ENCODE measurements around the gene SETBP1.

Gene SETBP1

DNA sequence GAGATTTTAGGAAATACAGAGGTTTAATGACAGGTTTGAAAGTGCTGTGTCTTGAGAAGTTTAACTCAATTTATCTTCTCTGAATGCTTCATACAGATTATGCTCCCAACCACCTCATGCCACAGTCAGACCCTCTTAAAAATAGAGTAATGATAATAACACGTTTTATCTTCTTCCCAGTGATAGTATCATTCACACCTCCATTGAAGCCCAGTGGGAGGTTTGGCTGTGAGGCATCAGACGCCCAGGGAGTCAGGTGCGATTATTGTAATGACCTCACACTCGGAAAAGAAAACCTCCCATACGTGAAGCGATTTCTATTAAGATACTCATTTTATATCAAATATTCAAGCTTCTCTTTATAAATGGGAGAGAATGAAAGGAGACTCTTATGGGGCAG is 366.3 kb downstream of the SETBP1 start:
- H3K36me3 ChIP-seq (ENCODE audit: insufficient read depth, low read depth, low read length), result no peaks in the 10 kb centered on the region
- H3K4me3 ChIP-seq (ENCODE audit: low read length), result no peak overlapping the region
- H3K4me1 ChIP-seq (ENCODE audit: insufficient read depth, low read length), result no peaks in the 10 kb centered on the region
- H3K9ac ChIP-seq (ENCODE audit: low read depth, low read length), result no peak overlapping the region
- H3K27me3 ChIP-seq (ENCODE audit: insufficient read depth, low read length), result no peaks in the 10 kb centered on the region
- no peak overlapping the region for H3K27ac ChIP-seq (ENCODE audit: low read length)
- no peaks in the 10 kb centered on the region for H3K9me3 ChIP-seq (ENCODE audit: insufficient read depth, low read depth, low read length)

DNA sequence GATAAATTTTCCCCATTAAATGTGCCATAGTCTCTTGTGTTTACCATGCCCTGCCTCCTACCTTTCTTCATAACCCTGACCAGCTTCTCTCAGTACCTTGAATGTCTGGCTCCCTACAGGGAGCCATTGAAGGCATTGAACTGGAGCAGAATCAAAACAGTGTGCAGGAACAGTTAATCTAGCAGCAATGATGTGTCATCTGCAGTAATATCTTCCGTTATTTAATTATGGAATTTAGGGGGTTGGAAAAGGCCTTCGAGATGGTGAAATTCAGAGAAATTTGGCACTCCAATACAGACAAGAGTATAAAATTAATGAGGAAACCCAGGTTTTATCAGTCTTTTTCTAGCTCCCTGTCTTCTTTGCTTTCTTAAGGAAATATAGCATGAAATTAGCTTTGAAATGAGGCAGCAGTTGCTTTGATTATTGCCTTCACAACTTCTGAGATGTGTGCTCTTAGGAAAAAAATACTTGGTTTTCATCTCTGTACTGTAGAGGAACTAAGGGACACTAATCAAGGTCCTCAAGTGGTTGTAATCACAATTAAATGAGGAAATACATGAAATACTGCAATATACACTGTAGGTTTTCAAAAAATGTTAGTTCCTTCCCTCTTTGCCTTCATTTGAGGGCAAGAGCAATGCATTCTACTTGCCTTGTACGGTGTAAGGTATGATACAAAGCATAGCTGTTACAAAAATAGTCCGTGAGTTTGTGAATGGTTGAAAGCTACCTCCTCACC is 369.1 kb downstream of the SETBP1 start:
- no peaks in the 10 kb centered on the region for H3K4me1 ChIP-seq (ENCODE audit: insufficient read depth, low read length)
- H3K36me3 ChIP-seq (ENCODE audit: insufficient read depth, low read depth, low read length), result no peaks in the 10 kb centered on the region
- no peaks in the 10 kb centered on the region for H3K27me3 ChIP-seq (ENCODE audit: insufficient read depth, low read length)

DNA sequence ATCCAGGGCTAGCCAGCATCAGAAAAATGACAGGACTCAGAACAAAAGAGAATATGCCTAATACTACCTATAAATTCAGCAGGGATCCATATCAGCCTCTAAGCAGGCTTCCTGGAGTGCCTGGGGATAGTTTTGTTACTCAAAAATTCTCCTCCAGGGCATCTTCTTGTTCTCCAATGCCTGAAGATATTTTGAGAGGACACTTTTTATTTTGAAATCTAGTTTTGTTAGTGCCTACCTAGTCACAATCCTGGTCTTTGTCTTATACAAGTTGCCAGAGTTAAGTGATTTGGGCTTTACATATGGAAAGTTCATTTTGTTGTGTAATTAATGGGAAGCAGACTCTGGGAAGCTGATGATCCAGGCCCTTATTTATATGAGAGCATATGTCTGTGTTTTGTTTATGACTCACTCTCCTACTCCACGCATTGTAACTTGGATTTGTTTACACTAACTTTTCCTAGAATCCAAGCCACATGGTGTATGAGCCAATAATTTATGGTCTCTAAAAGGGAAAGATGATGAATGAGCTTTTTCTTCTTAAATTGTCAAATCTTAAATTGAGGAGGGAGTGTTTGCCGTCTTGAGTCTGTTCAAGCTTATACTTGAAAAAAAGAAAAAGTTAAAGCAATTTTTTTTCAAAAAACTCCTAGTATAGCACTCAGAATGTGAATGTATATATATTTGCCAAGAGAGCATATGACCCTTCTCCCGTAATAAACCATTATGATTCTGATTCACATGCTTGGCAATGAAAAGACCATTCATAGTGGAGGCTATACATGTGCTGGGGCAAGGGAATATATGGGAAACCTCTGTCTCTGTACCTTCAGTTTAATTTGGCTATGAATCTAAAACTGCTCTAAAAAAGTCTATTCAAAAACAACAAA is 370.3 kb downstream of the SETBP1 start:
- Histone ChIP-seq H3K27ac (ENCODE audit: low read length) (no peak overlapping the region), H3K9ac (ENCODE audit: low read depth, low read length) (no peak overlapping the region), H3K27me3 (ENCODE audit: insufficient read depth, low read length) (no peaks in the 10 kb centered on the region), H3K4me1 (ENCODE audit: insufficient read depth, low read length) (no peaks in the 10 kb centered on the region), H3K9me3 (ENCODE audit: insufficient read depth, low read depth, low read length) (no peaks in the 10 kb centered on the region), H3K36me3 (ENCODE audit: insufficient read depth, low read depth, low read length) (no peaks in the 10 kb centered on the region), H3K4me3 (ENCODE audit: low read length) (no peak overlapping the region)

More for the DNA sequence above, 369.1 kb downstream of the SETBP1 start:
- Histone ChIP-seq H3K4me3 (ENCODE audit: low read length) (no peak overlapping the region), H3K9ac (ENCODE audit: low read depth, low read length) (no peak overlapping the region), H3K9me3 (ENCODE audit: insufficient read depth, low read depth, low read length) (no peaks in the 10 kb centered on the region), H3K27ac (ENCODE audit: low read length) (no peak overlapping the region)

DNA sequence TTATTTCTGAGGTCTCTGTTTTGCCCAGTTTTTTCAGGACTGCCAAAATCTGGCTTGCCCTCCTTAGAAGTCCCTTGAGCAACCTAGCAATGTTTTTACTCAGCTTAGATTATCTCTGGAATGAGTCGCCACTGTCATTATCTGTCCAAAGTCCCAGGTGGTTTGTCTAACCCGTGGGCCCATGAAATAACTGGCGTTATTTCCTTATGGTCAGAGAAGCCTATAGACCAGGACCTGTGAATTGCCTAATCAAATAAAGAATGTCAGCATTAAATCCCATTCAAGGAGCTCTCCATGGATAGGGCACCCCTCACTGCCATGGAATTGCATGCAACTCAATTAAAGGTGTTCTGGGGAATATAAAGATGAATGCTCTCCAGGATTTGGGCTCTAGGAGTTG is 373.9 kb downstream of the SETBP1 start:
- Histone ChIP-seq H3K4me1 (ENCODE audit: insufficient read depth, low read length) (no peaks in the 10 kb centered on the region), H3K27ac (ENCODE audit: low read length) (no peak overlapping the region), H3K27me3 (ENCODE audit: insufficient read depth, low read length) (no peaks in the 10 kb centered on the region), H3K4me3 (ENCODE audit: low read length) (no peak overlapping the region), H3K36me3 (ENCODE audit: insufficient read depth, low read depth, low read length) (no peaks in the 10 kb centered on the region), H3K9me3 (ENCODE audit: insufficient read depth, low read depth, low read length) (no peaks in the 10 kb centered on the region), H3K9ac (ENCODE audit: low read depth, low read length) (no peak overlapping the region)

DNA sequence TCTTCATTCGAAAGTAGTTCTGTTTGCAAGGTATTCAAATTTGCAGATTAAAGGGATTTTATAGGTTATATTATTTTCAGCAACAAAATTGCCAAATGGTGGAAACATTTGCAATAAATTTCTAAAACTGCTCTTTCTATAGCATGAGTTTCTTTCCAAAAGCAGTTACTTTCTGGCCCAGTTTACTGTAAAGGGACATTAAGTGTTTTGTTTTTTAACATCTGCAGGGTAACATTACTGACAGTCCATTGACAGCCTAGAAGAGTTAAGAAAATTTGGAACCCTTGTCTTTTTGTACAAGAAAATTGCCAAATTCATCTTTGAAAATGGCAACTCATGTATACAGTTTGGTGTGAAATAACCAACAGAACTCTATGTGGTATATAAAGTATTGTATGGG is 375.1 kb downstream of the SETBP1 start:
- Histone ChIP-seq H3K4me3 (ENCODE audit: low read length) (no peak overlapping the region), H3K36me3 (ENCODE audit: insufficient read depth, low read depth, low read length) (no peaks in the 10 kb centered on the region)

DNA sequence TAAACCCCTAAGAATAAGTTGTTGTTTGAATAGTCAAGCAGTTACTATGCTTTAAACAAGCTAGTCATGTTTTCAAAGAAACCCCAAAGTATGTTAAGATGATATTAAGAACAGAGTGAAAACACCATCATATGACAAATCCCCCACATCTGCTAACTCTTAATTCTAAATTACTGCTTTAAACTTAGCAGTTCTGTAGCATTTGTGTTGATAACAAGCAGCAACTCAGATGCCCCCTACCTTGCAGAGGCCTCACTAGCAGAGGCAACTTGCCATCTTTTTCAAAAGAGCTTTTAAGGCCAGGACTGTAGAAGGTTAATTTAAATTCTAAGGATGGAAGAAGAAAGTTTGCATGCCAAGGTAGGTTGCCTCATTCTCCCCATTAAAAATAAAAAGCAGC is 376.2 kb downstream of the SETBP1 start:
- Histone ChIP-seq H3K27ac (ENCODE audit: low read length) (no peak overlapping the region), H3K9ac (ENCODE audit: low read depth, low read length) (no peak overlapping the region), H3K36me3 (ENCODE audit: insufficient read depth, low read depth, low read length) (no peaks in the 10 kb centered on the region)

More for the DNA sequence above, 375.1 kb downstream of the SETBP1 start:
- no peaks in the 10 kb centered on the region for H3K9me3 ChIP-seq (ENCODE audit: insufficient read depth, low read depth, low read length)
- H3K9ac ChIP-seq (ENCODE audit: low read depth, low read length), result no peak overlapping the region
- no peak overlapping the region for H3K27ac ChIP-seq (ENCODE audit: low read length)
- no peaks in the 10 kb centered on the region for H3K4me1 ChIP-seq (ENCODE audit: insufficient read depth, low read length)
- H3K27me3 ChIP-seq (ENCODE audit: insufficient read depth, low read length), result no peaks in the 10 kb centered on the region

DNA sequence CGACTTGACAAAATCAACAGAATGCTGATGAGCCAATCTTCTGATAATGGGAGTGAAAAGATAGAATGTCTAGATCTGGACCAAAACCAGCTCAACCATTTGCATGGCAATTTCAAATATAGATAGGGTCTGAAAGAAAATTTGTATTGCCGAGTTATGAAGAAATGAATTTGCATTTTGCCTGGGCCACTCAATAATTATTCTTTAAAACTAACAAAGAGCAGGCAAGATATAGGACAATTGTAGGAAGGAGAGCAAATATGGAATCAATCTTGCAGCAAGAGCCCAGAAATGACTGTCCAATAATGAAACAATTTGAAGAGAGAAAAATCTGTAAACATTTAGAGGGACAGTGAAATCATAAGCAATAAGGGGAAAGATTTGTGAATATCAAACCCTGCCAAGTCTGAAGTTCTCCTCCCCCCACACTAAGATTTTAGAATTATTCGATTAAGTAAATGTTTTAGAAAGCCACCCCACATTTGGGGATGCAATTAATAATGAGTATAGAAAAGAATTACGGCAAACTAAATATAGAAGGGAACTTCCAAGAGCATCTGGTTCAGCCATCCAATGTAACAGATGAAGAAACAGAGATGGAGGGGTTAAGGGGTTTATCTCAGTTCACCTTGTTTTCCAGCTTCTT is 377.4 kb downstream of the SETBP1 start:
- Histone ChIP-seq H3K4me3 (ENCODE audit: low read length) (no peak overlapping the region), H3K27ac (ENCODE audit: low read length) (no peak overlapping the region), H3K4me1 (ENCODE audit: insufficient read depth, low read length) (no peaks in the 10 kb centered on the region), H3K27me3 (ENCODE audit: insufficient read depth, low read length) (no peaks in the 10 kb centered on the region), H3K36me3 (ENCODE audit: insufficient read depth, low read depth, low read length) (no peaks in the 10 kb centered on the region), H3K9me3 (ENCODE audit: insufficient read depth, low read depth, low read length) (no peaks in the 10 kb centered on the region), H3K9ac (ENCODE audit: low read depth, low read length) (no peak overlapping the region)

More for the DNA sequence above, 376.2 kb downstream of the SETBP1 start:
- no peaks in the 10 kb centered on the region for H3K9me3 ChIP-seq (ENCODE audit: insufficient read depth, low read depth, low read length)
- H3K4me1 ChIP-seq (ENCODE audit: insufficient read depth, low read length), result no peaks in the 10 kb centered on the region
- H3K4me3 ChIP-seq (ENCODE audit: low read length), result no peak overlapping the region
- H3K27me3 ChIP-seq (ENCODE audit: insufficient read depth, low read length), result no peaks in the 10 kb centered on the region

DNA sequence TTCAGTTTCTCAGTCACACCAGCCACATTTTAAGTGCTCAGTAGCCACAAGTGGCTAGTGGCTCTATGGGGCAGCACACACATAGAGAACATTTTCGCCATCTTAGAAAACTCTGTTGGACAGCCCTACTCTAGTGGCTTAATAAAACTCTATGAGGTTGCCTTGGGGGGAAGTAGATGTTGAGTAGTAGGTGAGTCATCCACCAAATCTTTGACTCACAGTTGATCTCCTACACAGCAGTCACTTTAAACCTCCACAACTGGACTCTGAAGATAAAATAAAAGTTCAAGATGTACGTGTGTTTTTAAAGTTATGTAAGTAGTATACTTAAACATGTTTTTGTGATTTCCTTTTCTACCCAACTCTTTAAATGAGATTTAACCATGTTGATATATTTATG is 379.0 kb downstream of the SETBP1 start:
- Histone ChIP-seq H3K4me3 (ENCODE audit: low read length) (no peak overlapping the region), H3K27me3 (ENCODE audit: insufficient read depth, low read length) (no peaks in the 10 kb centered on the region), H3K4me1 (ENCODE audit: insufficient read depth, low read length) (no peaks in the 10 kb centered on the region), H3K9me3 (ENCODE audit: insufficient read depth, low read depth, low read length) (no peaks in the 10 kb centered on the region), H3K9ac (ENCODE audit: low read depth, low read length) (no peak overlapping the region), H3K36me3 (ENCODE audit: insufficient read depth, low read depth, low read length) (no peaks in the 10 kb centered on the region), H3K27ac (ENCODE audit: low read length) (no peak overlapping the region)

DNA sequence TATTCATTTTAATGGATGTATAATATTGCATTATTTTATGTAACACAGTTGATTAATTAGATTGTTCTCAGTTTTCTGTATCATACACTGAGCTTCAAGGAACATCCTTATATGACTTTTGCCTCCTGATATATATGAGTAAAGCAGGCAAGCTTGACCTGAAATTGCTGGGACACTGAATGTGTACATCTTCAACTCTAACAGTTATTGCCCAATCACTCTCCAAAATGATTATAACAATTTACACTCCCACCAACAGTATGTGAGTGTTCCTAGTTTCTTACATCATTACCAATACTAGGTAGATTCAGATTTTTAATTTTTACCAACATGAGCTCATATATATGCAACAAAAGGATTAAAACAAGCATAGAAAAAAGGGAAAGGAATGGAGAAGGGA is 379.4 kb downstream of the SETBP1 start:
- no peaks in the 10 kb centered on the region for H3K4me1 ChIP-seq (ENCODE audit: insufficient read depth, low read length)
- H3K36me3 ChIP-seq (ENCODE audit: insufficient read depth, low read depth, low read length), result no peaks in the 10 kb centered on the region
- H3K4me3 ChIP-seq (ENCODE audit: low read length), result no peak overlapping the region
- no peaks in the 10 kb centered on the region for H3K27me3 ChIP-seq (ENCODE audit: insufficient read depth, low read length)
- H3K9ac ChIP-seq (ENCODE audit: low read depth, low read length), result no peak overlapping the region
- H3K27ac ChIP-seq (ENCODE audit: low read length), result no peak overlapping the region
- no peaks in the 10 kb centered on the region for H3K9me3 ChIP-seq (ENCODE audit: insufficient read depth, low read depth, low read length)

DNA sequence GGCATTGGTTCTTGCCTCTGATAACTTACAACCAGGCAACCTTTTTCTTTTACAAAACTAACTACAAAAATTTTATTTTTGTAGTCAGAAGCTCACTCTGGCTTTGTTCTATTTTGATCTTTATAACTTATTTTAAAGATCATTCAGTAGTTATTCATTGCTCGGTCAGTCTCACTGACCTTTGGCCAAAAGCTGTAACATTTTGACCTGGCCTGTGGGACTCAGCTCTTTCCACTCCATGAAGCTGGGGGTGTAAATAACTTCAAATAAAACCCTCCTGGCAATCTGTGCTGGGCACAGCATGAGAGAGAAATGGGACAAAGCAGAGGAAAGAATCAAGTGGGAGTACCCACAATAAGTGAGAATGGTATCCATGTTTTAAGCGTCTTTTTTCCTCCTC is 380.7 kb downstream of the SETBP1 start:
- Histone ChIP-seq H3K27ac (ENCODE audit: low read length) (no peak overlapping the region), H3K9ac (ENCODE audit: low read depth, low read length) (no peak overlapping the region), H3K27me3 (ENCODE audit: insufficient read depth, low read length) (no peaks in the 10 kb centered on the region), H3K4me3 (ENCODE audit: low read length) (no peak overlapping the region), H3K36me3 (ENCODE audit: insufficient read depth, low read depth, low read length) (no peaks in the 10 kb centered on the region), H3K9me3 (ENCODE audit: insufficient read depth, low read depth, low read length) (no peaks in the 10 kb centered on the region), H3K4me1 (ENCODE audit: insufficient read depth, low read length) (no peaks in the 10 kb centered on the region)

DNA sequence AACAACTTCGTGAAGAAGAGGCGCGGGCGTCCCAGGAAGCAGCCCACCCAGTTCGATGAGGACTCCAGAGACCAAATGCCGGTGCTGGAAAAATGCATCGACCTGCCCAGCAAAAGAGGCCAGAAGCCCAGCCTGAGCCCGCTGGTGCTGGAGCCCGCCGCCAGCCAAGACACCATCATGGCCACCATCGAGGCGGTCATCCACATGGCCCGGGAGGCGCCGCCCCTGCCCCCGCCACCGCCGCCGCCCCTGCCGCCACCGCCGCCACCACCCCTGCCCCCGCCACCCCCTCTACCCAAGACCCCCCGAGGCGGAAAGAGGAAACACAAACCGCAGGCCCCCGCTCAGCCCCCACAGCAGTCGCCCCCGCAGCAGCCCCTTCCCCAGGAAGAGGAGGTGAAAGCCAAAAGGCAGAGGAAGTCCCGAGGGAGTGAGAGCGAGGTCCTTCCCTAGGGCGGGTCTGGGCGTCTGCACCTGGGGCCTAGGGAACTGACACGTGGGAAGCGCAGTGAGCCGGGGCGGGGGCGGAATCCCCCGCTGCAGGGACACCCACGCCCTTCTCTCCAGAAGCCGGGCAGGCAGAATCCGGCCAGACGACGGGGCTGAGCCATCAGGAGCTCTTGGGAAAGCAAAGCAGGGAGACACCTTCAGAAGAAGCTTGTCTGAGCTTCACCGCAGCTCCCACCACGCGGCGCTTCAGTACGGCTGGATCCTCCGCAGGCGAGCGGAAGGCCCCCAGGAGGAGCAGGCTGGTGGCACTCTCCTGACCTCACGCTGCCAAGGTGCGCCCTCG is 382.8 kb downstream of the SETBP1 start:
- H3K9ac ChIP-seq (ENCODE audit: low read depth, low read length), result no peak overlapping the region

More for the DNA sequence above, 382.8 kb downstream of the SETBP1 start:
- Histone ChIP-seq H3K4me3 (ENCODE audit: low read length) (no peak overlapping the region), H3K27ac (ENCODE audit: low read length) (no peak overlapping the region), H3K9me3 (ENCODE audit: insufficient read depth, low read depth, low read length) (no peaks in the 10 kb centered on the region), H3K27me3 (ENCODE audit: insufficient read depth, low read length) (no peaks in the 10 kb centered on the region), H3K4me1 (ENCODE audit: insufficient read depth, low read length) (no peaks in the 10 kb centered on the region), H3K36me3 (ENCODE audit: insufficient read depth, low read depth, low read length) (no peaks in the 10 kb centered on the region)
